Natural killer cell treated with Interleukin-12 subunit alpha and Interleukin-12 subunit beta and Interleukin-15 and Interleukin-18, amount 100 ng/mL, for 72 hours (primary cell): ENCODE results near the gene ATP9A. TPM values are rescaled to one million over a fixed set of nuclear protein-coding genes. Genes with fewer than 3 reads are reported as not detected.
"Not testable (repeated sequence)": the region's sequence is repeated elsewhere in the genome, so short reads cannot be mapped to it uniquely, and the experiment has no call there.

Experiments
- ATAC-seq, 2 donors: fragments of 150-1000 bp; cut with Tn5 transposase in 1 of 2; sonication (Bioruptor Pico), chemical (Tn5 transposase) in 1 of 2; 2 replicates each; pipeline ENCODE4 v1.10.0; 2021
- DNase-seq: peaks from one replicate; pipeline ENCODE4 v3.0.0; 2022; ENCODE audit warnings: low spot score
- H3K27ac Mint-ChIP-seq, 2 donors: 1 replicate in 1 of 2; 2 replicates in 1 of 2; pipeline ENCODE4 v1.8.0; 2022; ENCODE audit warnings: mixed read lengths in 2 of 2, mild to moderate bottlenecking in 1 of 2, moderate library complexity in 1 of 2
- H3K27me3 Mint-ChIP-seq, 2 donors: 1 replicate in 1 of 2; 2 replicates in 1 of 2; pipeline ENCODE4 v1.8.0; 2022; ENCODE audit warnings: mixed read lengths in 2 of 2
- H3K36me3 Mint-ChIP-seq: one replicate; pipeline ENCODE4 v1.8.0; 2022; ENCODE audit warnings: mixed read lengths
- H3K4me1 Mint-ChIP-seq, 2 donors: 1 replicate in 1 of 2; 2 replicates in 1 of 2; pipeline ENCODE4 v1.8.0; 2022; ENCODE audit warnings: low read depth in 2 of 2, mixed read lengths in 2 of 2, mild to moderate bottlenecking in 1 of 2
- H3K4me3 Mint-ChIP-seq: one replicate; pipeline ENCODE4 v1.8.0; 2022; ENCODE audit warnings: mixed read lengths
- H3K9me3 Mint-ChIP-seq: 2 replicates; pipeline ENCODE4 v1.8.0; 2022; ENCODE audit warnings: mixed read lengths
- total RNA-seq, 2 donors: library from RNA; stranded (reverse); gene quantifications; one replicate each; pipeline ENCODE4 v1.2.3, GENCODE V29; 2022

ATP9A gene
- total RNA-seq, 2 donors from 2014 or later: 1.4 to 18.9 TPM

GRCh38 chr20:51651921-51652549, 116.2 kb downstream of the ATP9A start:
- H3K36me3 Mint-ChIP-seq: no peaks in the 10 kb centered on the region
- peaks cover 5 to 6% of the 10 kb centered on the region in 2 donors for H3K4me1 Mint-ChIP-seq
- no peak for ATAC-seq
- H3K27ac Mint-ChIP-seq: peak overlapping the region in 1 of 2 donors; percentile 45
- H3K9me3 Mint-ChIP-seq: no peaks in the 10 kb centered on the region
- H3K27me3 Mint-ChIP-seq: no peaks in the 10 kb centered on the region
- no peak overlapping the region for H3K4me3 Mint-ChIP-seq
- no peak for DNase-seq

GRCh38 chr20:51650685-51651134, 117.5 kb downstream of the ATP9A start:
- H3K27ac Mint-ChIP-seq: peak overlapping the region; percentile 35 to 70
- no peaks in the 10 kb centered on the region for H3K36me3 Mint-ChIP-seq

GRCh38 chr20:51648571-51648947, 119.6 kb downstream of the ATP9A start:
- no peaks in the 10 kb centered on the region for H3K9me3 Mint-ChIP-seq
- no peak overlapping the region for H3K4me3 Mint-ChIP-seq
- no peak for ATAC-seq
- H3K4me1 Mint-ChIP-seq: peaks cover 5 to 10% of the 10 kb centered on the region in 2 donors
- no peak overlapping the region for H3K27ac Mint-ChIP-seq
- DNase-seq: no peak
- H3K27me3 Mint-ChIP-seq: no peaks in the 10 kb centered on the region
- H3K36me3 Mint-ChIP-seq: no peaks in the 10 kb centered on the region

More at GRCh38 chr20:51650685-51651134, 117.5 kb downstream of the ATP9A start:
- DNase-seq: no peak
- H3K27me3 Mint-ChIP-seq: no peaks in the 10 kb centered on the region
- H3K9me3 Mint-ChIP-seq: no peaks in the 10 kb centered on the region
- H3K4me1 Mint-ChIP-seq: peaks cover 5 to 7% of the 10 kb centered on the region in 2 donors
- peak; percentile 88 to 92 for ATAC-seq
- peak overlapping the region; percentile 48 for H3K4me3 Mint-ChIP-seq

- ATAC-seq: no peak
- H3K27me3 Mint-ChIP-seq: no peaks in the 10 kb centered on the region
- H3K4me1 Mint-ChIP-seq: peaks cover 5 to 10% of the 10 kb centered on the region in 2 donors
- H3K4me3 Mint-ChIP-seq: no peak overlapping the region
- no peak overlapping the region for H3K27ac Mint-ChIP-seq
- H3K9me3 Mint-ChIP-seq: no peaks in the 10 kb centered on the region
- no peaks in the 10 kb centered on the region for H3K36me3 Mint-ChIP-seq
- DNase-seq: no peak
Measured at GRCh38 chr20:51647674-51648570, 120.3 kb downstream of the ATP9A start.

- ATAC-seq, DNase-seq, H3K9me3 Mint-ChIP-seq, H3K4me1 Mint-ChIP-seq, H3K27me3 Mint-ChIP-seq, H3K4me3 Mint-ChIP-seq, H3K36me3 Mint-ChIP-seq: not testable (repeated sequence)
- H3K27ac Mint-ChIP-seq: peak overlapping the region in 1 of 2 donors; percentile 41
Measured at GRCh38 chr20:51643810-51644209, 124.4 kb downstream of the ATP9A start.

- no peak for DNase-seq
- Mint-ChIP-seq H3K36me3 (no peaks in the 10 kb centered on the region), H3K27ac (peak overlapping the region in 1 of 2 donors; percentile 41)
Measured at GRCh38 chr20:51643390-51643789, 124.8 kb downstream of the ATP9A start.

GRCh38 chr20:51641866-51642265, 126.3 kb downstream of the ATP9A start:
- Mint-ChIP-seq H3K9me3 (no peaks in the 10 kb centered on the region), H3K36me3 (no peaks in the 10 kb centered on the region), H3K27ac (no peak overlapping the region), H3K4me3 (no peak overlapping the region), H3K4me1 (peaks cover 7 to 10% of the 10 kb centered on the region in 2 donors), H3K27me3 (no peaks in the 10 kb centered on the region)
- ATAC-seq (no peak), DNase-seq (no peak)

More at GRCh38 chr20:51643390-51643789, 124.8 kb downstream of the ATP9A start:
- Mint-ChIP-seq H3K4me1 (peaks cover 7 to 10% of the 10 kb centered on the region in 2 donors), H3K9me3 (no peaks in the 10 kb centered on the region), H3K27me3 (no peaks in the 10 kb centered on the region), H3K4me3 (no peak overlapping the region)
- ATAC-seq: no peak

- DNase-seq: no peak
Measured at GRCh38 chr20:51640743-51641142, 127.4 kb downstream of the ATP9A start.

GRCh38 chr20:51639206-51639832, 128.9 kb downstream of the ATP9A start:
- H3K36me3 Mint-ChIP-seq: no peaks in the 10 kb centered on the region
- H3K27ac Mint-ChIP-seq: peak overlapping the region in 1 of 2 donors; percentile 51
- ATAC-seq (peak; percentile 67 to 83), DNase-seq (no peak)
- no peaks in the 10 kb centered on the region for H3K9me3 Mint-ChIP-seq
- H3K4me1 Mint-ChIP-seq: peaks cover 6 to 11% of the 10 kb centered on the region in 2 donors
- no peaks in the 10 kb centered on the region for H3K27me3 Mint-ChIP-seq
- H3K4me3 Mint-ChIP-seq: peak overlapping the region; percentile 15

More at GRCh38 chr20:51640743-51641142, 127.4 kb downstream of the ATP9A start:
- no peaks in the 10 kb centered on the region for H3K36me3 Mint-ChIP-seq
- H3K27me3 Mint-ChIP-seq: no peaks in the 10 kb centered on the region
- H3K9me3 Mint-ChIP-seq: no peaks in the 10 kb centered on the region
- peaks cover 7 to 9% of the 10 kb centered on the region in 2 donors for H3K4me1 Mint-ChIP-seq
- no peak overlapping the region for H3K27ac Mint-ChIP-seq
- H3K4me3 Mint-ChIP-seq: no peak overlapping the region
- no peak for ATAC-seq

GRCh38 chr20:51637241-51637640, 130.9 kb downstream of the ATP9A start:
- no peaks in the 10 kb centered on the region for H3K27me3 Mint-ChIP-seq
- H3K36me3 Mint-ChIP-seq: no peaks in the 10 kb centered on the region
- no peak overlapping the region for H3K27ac Mint-ChIP-seq
- ATAC-seq (no peak), DNase-seq (no peak)
- no peaks in the 10 kb centered on the region for H3K9me3 Mint-ChIP-seq
- no peak overlapping the region for H3K4me3 Mint-ChIP-seq
- H3K4me1 Mint-ChIP-seq: peaks cover 11 to 14% of the 10 kb centered on the region in 2 donors

GRCh38 chr20:51636123-51636522, 132.1 kb downstream of the ATP9A start:
- H3K4me1 Mint-ChIP-seq: peaks cover 22 to 25% of the 10 kb centered on the region in 2 donors
- peak overlapping the region in 1 of 2 donors; percentile 64 for H3K27ac Mint-ChIP-seq
- H3K27me3 Mint-ChIP-seq: no peaks in the 10 kb centered on the region
- no peak overlapping the region for H3K4me3 Mint-ChIP-seq
- ATAC-seq: peak in 1 of 2 donors; percentile 56
- DNase-seq: no peak
- H3K36me3 Mint-ChIP-seq: no peaks in the 10 kb centered on the region
- H3K9me3 Mint-ChIP-seq: no peaks in the 10 kb centered on the region

- H3K27me3 Mint-ChIP-seq: no peaks in the 10 kb centered on the region
- ATAC-seq (no peak), DNase-seq (no peak)
- no peak overlapping the region for H3K4me3 Mint-ChIP-seq
- no peaks in the 10 kb centered on the region for H3K36me3 Mint-ChIP-seq
- H3K9me3 Mint-ChIP-seq: no peaks in the 10 kb centered on the region
- H3K27ac Mint-ChIP-seq: peak overlapping the region; percentile 38 to 64
- peaks cover 27 to 29% of the 10 kb centered on the region in 2 donors for H3K4me1 Mint-ChIP-seq
Measured at GRCh38 chr20:51635680-51636079, 132.5 kb downstream of the ATP9A start.

GRCh38 chr20:51634877-51635276, 133.3 kb downstream of the ATP9A start:
- Mint-ChIP-seq H3K4me3 (no peak overlapping the region), H3K9me3 (no peaks in the 10 kb centered on the region), H3K4me1 (peaks cover 31 to 34% of the 10 kb centered on the region in 2 donors), H3K36me3 (no peaks in the 10 kb centered on the region), H3K27ac (peak overlapping the region; percentile 38 to 64), H3K27me3 (no peaks in the 10 kb centered on the region)
- no peak for DNase-seq
- ATAC-seq: no peak
